GM12874 (cell line): ENCODE measurements around the gene DUSP5.

Source experiments
- TF ChIP-seq, protein P1 (sequence below): IDR thresholded peaks from 2 replicates; pipeline ENCODE4 v1.5.1; 2011; ENCODE audit warnings: low read depth, mild to moderate bottlenecking, control low read depth, low read length, moderate library complexity; ENCODE audit not compliant: insufficient read depth

Gene DUSP5, protein sequence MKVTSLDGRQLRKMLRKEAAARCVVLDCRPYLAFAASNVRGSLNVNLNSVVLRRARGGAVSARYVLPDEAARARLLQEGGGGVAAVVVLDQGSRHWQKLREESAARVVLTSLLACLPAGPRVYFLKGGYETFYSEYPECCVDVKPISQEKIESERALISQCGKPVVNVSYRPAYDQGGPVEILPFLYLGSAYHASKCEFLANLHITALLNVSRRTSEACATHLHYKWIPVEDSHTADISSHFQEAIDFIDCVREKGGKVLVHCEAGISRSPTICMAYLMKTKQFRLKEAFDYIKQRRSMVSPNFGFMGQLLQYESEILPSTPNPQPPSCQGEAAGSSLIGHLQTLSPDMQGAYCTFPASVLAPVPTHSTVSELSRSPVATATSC

DNA sequence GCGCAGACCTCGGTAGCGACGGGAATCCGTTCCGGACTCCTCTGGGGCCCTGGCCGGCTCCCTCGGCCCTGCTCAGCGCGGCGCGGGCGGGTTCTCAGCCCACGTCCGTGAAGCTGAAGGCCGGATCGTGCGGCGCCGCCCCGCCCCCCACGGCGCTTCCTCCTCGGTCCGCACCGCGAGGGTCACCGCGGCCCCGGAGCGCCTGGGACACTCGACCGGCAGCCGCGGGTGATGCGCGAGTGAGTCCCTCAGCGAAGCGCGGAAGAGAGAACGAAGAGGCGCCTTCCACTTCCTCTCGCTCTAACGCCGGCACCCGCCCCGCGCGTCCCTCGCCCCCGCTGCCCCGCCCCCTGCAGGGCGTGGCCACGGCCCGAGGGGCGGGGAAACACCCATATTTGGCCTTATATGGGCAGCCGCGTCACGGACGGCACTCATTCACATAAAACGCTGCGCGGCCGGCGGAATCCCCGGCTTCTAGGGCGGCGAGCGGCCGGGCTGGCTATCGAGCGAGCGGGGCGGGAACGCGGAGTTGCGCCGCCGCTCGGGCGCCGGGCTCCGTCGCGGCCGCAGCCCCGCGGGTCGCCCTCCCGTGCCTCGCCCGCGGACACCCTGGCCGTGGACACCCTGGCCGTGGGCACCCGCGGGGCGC is at the start of gene DUSP5:
TSS of gene DUSP5 (plus strand) at position 470 of the 649 bp plus-strand sequence. CDS start 215 bp downstream, outside the sequence.
- TF ChIP-seq, protein P1, sequence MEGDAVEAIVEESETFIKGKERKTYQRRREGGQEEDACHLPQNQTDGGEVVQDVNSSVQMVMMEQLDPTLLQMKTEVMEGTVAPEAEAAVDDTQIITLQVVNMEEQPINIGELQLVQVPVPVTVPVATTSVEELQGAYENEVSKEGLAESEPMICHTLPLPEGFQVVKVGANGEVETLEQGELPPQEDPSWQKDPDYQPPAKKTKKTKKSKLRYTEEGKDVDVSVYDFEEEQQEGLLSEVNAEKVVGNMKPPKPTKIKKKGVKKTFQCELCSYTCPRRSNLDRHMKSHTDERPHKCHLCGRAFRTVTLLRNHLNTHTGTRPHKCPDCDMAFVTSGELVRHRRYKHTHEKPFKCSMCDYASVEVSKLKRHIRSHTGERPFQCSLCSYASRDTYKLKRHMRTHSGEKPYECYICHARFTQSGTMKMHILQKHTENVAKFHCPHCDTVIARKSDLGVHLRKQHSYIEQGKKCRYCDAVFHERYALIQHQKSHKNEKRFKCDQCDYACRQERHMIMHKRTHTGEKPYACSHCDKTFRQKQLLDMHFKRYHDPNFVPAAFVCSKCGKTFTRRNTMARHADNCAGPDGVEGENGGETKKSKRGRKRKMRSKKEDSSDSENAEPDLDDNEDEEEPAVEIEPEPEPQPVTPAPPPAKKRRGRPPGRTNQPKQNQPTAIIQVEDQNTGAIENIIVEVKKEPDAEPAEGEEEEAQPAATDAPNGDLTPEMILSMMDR = no peak

DNA sequence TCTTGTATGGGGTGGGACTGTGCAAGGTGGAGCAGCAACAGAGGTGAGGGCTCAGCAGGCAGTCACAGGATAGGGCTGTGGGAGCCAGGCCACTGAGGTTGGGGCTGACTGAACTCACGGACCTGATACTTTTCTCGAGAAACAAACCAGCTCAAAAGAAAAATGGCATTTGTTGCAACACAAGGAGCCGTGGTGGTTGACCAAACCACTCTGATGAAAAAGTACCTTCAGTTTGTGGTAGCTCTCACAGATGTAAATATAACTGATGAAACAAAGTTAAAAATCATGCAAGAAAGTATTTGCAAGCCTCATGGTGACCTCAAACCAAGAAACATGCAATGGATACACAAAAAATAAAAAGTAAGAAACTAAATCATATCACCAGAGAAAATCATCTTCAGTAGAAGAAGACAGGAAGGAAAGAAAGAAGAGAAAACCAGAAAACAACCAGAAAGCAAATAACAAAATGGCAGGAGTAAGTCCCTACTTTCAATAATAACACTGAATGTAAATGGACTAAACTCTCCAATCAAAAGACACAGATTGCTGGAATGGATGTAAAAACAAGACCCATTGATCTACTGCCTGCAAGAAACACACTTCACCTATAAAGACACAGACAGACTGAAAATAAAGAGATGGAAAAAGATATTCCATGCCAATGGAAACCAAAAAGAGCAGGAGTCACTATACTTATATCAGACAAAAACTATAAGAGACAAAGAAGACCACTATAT is 48.9 kb upstream of the DUSP5 start:
- TF ChIP-seq, protein P1 = no peak

DNA sequence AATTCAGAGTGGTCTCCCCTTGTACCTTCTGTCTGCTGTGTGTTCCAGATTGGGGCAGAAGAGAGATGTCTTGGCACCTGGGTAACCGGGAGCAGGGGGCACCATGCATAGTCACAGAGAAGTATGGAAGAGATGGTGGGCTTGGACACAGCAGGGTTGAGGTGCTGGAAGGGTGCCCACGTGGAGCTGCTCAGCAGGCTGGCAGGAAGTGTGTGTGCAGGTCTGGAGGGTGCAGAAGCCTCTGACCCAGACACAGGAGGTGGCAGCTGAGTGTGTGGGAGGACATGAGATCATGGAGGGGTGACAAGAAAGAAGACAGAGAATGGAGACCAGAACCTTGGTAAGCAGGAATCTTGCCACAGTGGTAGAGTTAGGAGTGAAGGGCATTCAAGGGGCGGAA is 42.3 kb upstream of the DUSP5 start:
- TF ChIP-seq, protein P1 = no peak

DNA sequence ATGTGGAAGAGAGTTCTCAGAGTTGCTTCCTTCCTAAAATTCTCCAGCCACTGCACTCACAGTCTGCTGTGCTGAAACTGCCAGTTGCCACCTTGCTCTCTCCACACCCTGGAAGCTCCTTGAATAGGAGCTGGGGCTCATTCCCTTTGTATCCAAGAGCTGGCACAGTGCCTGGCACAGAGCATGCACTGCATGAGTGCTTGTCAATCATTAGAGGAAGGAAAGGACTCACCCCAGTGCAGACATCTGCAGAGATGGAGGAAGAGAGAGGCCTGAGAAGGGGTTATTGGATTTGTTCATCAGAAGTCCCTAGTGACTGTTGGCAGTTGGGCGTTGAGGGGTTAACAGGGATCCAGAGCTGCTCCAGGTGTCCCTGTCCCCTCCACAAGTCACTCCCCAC is 41.7 kb upstream of the DUSP5 start:
- TF ChIP-seq, protein P1 = no peak

DNA sequence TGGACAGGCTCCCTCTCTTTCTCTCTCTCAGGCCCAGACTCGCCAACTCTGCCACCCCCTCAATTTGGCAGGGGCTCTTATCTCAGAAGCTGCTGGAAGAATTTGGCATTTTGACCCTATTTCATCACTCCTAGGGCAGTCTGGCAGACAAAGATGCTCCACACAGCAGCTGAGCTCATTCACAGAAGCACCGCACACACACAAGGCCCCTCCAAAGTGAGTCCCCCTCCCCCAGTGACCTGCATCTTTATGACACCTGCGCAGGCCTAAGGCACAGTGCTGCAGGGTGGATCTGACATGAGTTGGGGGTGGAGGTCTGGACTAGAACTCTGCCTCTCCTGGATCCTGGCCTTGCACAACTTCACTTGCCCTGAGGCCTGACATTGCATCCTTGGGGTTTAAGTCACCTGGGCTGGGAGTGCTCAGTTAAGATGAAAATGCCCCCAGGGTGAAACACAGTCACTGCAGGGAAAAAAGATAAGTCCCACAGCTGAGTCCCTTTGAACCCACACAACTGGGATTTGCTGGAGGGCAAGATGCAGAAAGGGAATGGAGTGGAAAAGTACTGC is 41.1 kb upstream of the DUSP5 start:
- TF ChIP-seq, protein P1 = no peak

DNA sequence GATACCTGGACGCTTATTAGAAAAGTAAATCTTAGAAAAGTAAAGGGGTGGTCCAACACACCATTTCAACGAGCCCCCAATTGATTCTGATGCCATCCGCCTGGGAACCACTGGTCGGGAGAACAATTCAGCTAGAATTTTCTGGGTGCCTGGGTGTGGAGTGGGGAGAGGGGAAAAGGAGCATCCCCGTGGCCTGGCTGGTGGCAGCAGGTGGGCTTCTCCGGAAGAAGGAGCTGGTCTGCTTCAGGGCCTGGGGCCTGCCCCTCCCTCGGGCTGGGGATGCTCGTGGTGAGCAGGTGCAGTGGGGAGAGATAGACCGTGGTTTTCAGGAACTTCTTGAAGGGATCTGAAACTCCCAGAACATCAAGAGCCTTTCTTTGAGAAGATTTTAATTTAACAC is 39.9 kb upstream of the DUSP5 start:
- TF ChIP-seq, protein P1 = no peak
